ENCODE data around the gene KBTBD12. TPM values are rescaled to one million over a fixed set of nuclear protein-coding genes. Genes with fewer than 3 reads are reported as not detected.

Gene KBTBD12
- total RNA-seq, 1 experiment from 2014 or later: not detected

DNA sequence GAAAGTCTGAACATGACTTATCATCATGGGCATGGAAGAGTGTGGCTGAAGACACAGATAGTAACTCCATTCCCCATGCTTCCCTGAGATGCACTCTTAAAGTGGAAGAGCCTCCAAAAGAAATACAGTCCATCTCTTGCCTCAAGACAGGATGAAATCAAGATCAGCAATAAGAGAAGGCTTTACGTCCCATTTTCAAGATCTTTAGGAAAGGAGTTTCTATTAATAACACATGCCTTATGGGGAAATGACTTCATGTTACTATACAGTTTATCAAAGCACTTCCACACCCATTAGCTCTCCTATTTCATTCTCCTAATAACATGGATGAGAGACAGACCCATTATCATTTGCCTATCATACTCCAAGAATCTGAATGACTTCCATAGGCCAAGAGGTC is 6.1 kb upstream of the KBTBD12 start:
- ATAC-seq (no peak), DNase-seq (ENCODE audit: low read depth, low spot score) (no peak)
- Histone ChIP-seq H2AFZ (ENCODE audit: low read depth, low read length, poor library complexity, severe bottlenecking) (no peak overlapping the region), H4K20me1 (ENCODE audit: insufficient read depth) (no peaks in the 10 kb centered on the region), H3K4me2 (ENCODE audit: low read length) (no peak overlapping the region), H3K27ac (ENCODE audit: low read depth, low read length) (no peak overlapping the region), H3K4me1 (ENCODE audit: control insufficient read depth in 1 of 2, insufficient read depth in 2 of 2, low read length in 2 of 2) (no peaks in the 10 kb centered on the region), H3K36me3 (ENCODE audit: control insufficient read depth in 1 of 2, insufficient read depth in 2 of 2, low read length in 2 of 2) (no peaks in the 10 kb centered on the region), H3K9ac (ENCODE audit: low read length) (no peak overlapping the region), H3K27me3 (ENCODE audit: insufficient read depth, low read length) (no peaks in the 10 kb centered on the region), H3K4me3 (replicated peaks in 1 of 2; ENCODE audit: low read depth in 1 of 2, low read length in 2 of 2) (no peak overlapping the region), H3K9me3 (ENCODE audit: control insufficient read depth in 1 of 2, insufficient read depth in 1 of 2, low read depth in 1 of 2, low read length in 2 of 2) (no peaks in the 10 kb centered on the region), H3K79me2 (ENCODE audit: insufficient read depth, low read length) (no peaks in the 10 kb centered on the region), H3K9me2 (ENCODE audit: insufficient read depth) (no peaks in the 10 kb centered on the region)
- CTCF ChIA-PET: no interaction called here
- POLR2A ChIA-PET: no interaction called here
- intact Hi-C loops (cut with micrococcal nuclease): no loop called here
- no TSS peak for BruUV-seq (replicated peaks)
- RAD21 ChIA-PET (ENCODE audit: low non-redundant PET in 1 of 2, low total read pairs in 2 of 2, uncharacterized antibody in 2 of 2, unreplicated experiment in 2 of 2): no interaction called here
- TF ChIP-seq FOSL1 (IDR thresholded peaks at IDR 0.05; ENCODE audit: low read depth) (no peak), ELF1 (IDR thresholded peaks at IDR 0.05; ENCODE audit: borderline replicate concordance, low read depth) (no peak), CEBPB (IDR thresholded peaks at IDR 0.05; ENCODE audit: low read depth) (no peak), CBX3 (IDR thresholded peaks at IDR 0.05; ENCODE audit: low read depth) (no peak), EGR1 (IDR thresholded peaks at IDR 0.05; ENCODE audit: low read depth) (no peak), ZNF274 (IDR thresholded peaks at IDR 0.05; ENCODE audit: low read depth, low read length) (no peak)

- no peak overlapping the region for H2AFZ ChIP-seq (ENCODE audit: low read depth, low read length, poor library complexity, severe bottlenecking)
- no peaks in the 10 kb centered on the region for H3K36me3 ChIP-seq (ENCODE audit: control insufficient read depth in 1 of 2, insufficient read depth in 2 of 2, low read length in 2 of 2)
- no peaks in the 10 kb centered on the region for H3K4me1 ChIP-seq (ENCODE audit: control insufficient read depth in 1 of 2, insufficient read depth in 2 of 2, low read length in 2 of 2)
- H3K79me2 ChIP-seq (ENCODE audit: insufficient read depth, low read length): no peaks in the 10 kb centered on the region
- POLR2A ChIA-PET: no interaction called here
- H3K4me2 ChIP-seq (ENCODE audit: low read length): no peak overlapping the region
- TF ChIP-seq SIN3A (IDR thresholded peaks at IDR 0.05; ENCODE audit: low read depth) (no peak), FOSL1 (IDR thresholded peaks at IDR 0.05; ENCODE audit: low read depth) (no peak), POLR2A (IDR thresholded peaks at IDR 0.05; ENCODE audit: borderline replicate concordance, extremely low read depth, insufficient read depth, insufficient read length) (no peak), ZFX (IDR thresholded peaks at IDR 0.05) (no peak), ATF3 (IDR thresholded peaks at IDR 0.05) (no peak), TCF7L2 (IDR thresholded peaks at IDR 0.05; ENCODE audit: borderline replicate concordance, extremely low read depth, insufficient read depth, insufficient read length) (no peak), ELF1 (IDR thresholded peaks at IDR 0.05; ENCODE audit: borderline replicate concordance, low read depth) (no peak), JUND (IDR thresholded peaks at IDR 0.05) (no peak)
- no peak for DNase-seq (ENCODE audit: low read depth, low spot score)
- H4K20me1 ChIP-seq (ENCODE audit: insufficient read depth): no peaks in the 10 kb centered on the region
- no peak overlapping the region for H3K27ac ChIP-seq (ENCODE audit: low read depth, low read length)
- intact Hi-C loops (cut with micrococcal nuclease): no loop called here
- RAD21 ChIA-PET (ENCODE audit: low non-redundant PET in 1 of 2, low total read pairs in 2 of 2, uncharacterized antibody in 2 of 2, unreplicated experiment in 2 of 2): no interaction called here
- H3K9ac ChIP-seq (ENCODE audit: low read length): no peak overlapping the region
- no peak overlapping the region for H3K4me3 ChIP-seq (replicated peaks in 1 of 2; ENCODE audit: low read depth in 1 of 2, low read length in 2 of 2)
- BruUV-seq (replicated peaks): no TSS peak
- CTCF ChIA-PET: no interaction called here
- H3K9me2 ChIP-seq (ENCODE audit: insufficient read depth): no peaks in the 10 kb centered on the region
- H3K27me3 ChIP-seq (ENCODE audit: insufficient read depth, low read length): no peaks in the 10 kb centered on the region
- ATAC-seq: no peak
- H3K9me3 ChIP-seq (ENCODE audit: control insufficient read depth in 1 of 2, insufficient read depth in 1 of 2, low read depth in 1 of 2, low read length in 2 of 2): no peaks in the 10 kb centered on the region
These were observed 5.4 kb upstream of the KBTBD12 start for GRCh38 chr3:127909646-127910045.

Measured in HCT116 (cell line).